Activated CD8-positive, alpha-beta memory T cell treated with anti-CD3 and anti-CD28 coated beads, Interleukin-2, amount 10 ng/mL, durations not matched to agents 7 days and 5 days (primary cell): Measurements from ENCODE around the gene OR6X1. TPM values are rescaled to one million over a fixed set of nuclear protein-coding genes. Genes with fewer than 3 reads are reported as not detected.
"Not testable (repeated sequence)": the region's sequence is repeated elsewhere in the genome, so short reads cannot be mapped to it uniquely, and the experiment has no call there.

ENCODE experiments used
- ATAC-seq: fragments of 150-1000 bp; cut with Tn5 transposase; one replicate; pipeline ENCODE4 v1.10.0; 2021; ENCODE audit warnings: moderate library complexity
- CTCF ChIA-PET: fragments of 350-600 bp; sonication (Branson Sonifier 250); formaldehyde crosslinking; loops from one replicate; lab custom pipeline; 2021; ENCODE audit warnings: antibody characterized with exemption; lab: Charles Lee
- DNase-seq: peaks from one replicate; pipeline ENCODE4 v3.0.0-alpha.2; 2020
- H3K27ac Mint-ChIP-seq: one replicate; pipeline ENCODE4 v1.8.0; 2021; ENCODE audit warnings: mild to moderate bottlenecking, mixed read lengths
- H3K27me3 Mint-ChIP-seq: one replicate; pipeline ENCODE4 v1.8.0; 2021; ENCODE audit warnings: mixed read lengths
- H3K36me3 Mint-ChIP-seq: one replicate; pipeline ENCODE4 v1.8.0; 2021; ENCODE audit warnings: mild to moderate bottlenecking, mixed read lengths
- H3K4me1 Mint-ChIP-seq: one replicate; pipeline ENCODE4 v1.8.0; 2021; ENCODE audit warnings: mixed read lengths
- H3K4me3 Mint-ChIP-seq: one replicate; pipeline ENCODE4 v1.8.0; 2021; ENCODE audit warnings: mild to moderate bottlenecking, moderate library complexity, mixed read lengths
- H3K9me3 Mint-ChIP-seq: one replicate; pipeline ENCODE4 v1.8.0; 2022; ENCODE audit warnings: low read depth, mixed read lengths
- total RNA-seq, 2 experiments: library from RNA; stranded (reverse); gene quantifications; one replicate each; pipeline ENCODE4 v1.2.3, GENCODE V29; 2021

The OR6X1 gene
- total RNA-seq, 2 experiments from 2014 or later = not detected

DNA sequence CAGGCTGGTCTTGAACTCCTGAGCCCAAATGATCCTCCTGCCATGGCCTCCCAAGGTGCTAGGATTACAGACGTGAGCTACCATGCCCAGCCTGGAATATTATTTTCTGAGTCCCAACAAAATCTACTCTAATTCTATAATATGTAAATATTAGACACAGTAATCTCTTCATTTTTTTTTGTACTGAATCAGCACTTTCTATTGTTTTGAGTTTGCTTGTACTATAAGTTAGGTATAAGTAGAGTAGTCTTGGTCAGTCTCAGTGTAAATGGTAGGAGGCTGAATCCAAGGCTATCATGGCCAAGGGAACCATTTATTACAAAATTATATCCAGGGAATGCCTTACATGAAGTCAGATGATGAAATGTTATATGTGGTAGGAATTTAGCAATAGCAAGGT lies 19.6 kb upstream of the OR6X1 start:
- CTCF ChIA-PET = no interaction called here
- ATAC-seq = no peak
- peaks cover 3% of the 10 kb centered on the region for H3K9me3 Mint-ChIP-seq
- H3K36me3 Mint-ChIP-seq = no peaks in the 10 kb centered on the region
- no peak for DNase-seq
- no peak overlapping the region for H3K4me3 Mint-ChIP-seq
- no peak overlapping the region for H3K27ac Mint-ChIP-seq
- no peaks in the 10 kb centered on the region for H3K4me1 Mint-ChIP-seq
- peaks cover 11% of the 10 kb centered on the region for H3K27me3 Mint-ChIP-seq

DNA sequence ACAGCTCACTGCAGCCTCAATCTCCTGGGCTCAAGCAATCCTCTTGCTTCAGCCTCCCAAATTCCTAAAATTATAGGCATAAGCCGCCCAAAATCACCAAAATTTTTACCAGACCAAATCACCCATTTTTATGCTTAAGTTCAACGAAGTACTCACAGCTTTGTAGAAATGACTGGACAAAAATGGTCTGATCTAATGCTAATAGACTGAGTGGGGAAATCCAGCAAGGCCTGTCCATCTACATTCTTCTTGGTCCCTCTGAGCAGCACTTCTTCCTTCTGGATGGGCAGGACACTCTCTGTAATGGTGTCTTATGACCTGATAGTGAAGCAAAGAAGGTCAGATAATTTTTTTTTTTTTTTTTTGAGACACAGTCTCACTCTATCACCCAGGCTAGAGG lies 18.7 kb upstream of the OR6X1 start:
- Mint-ChIP-seq H3K27me3 (peaks cover 12% of the 10 kb centered on the region), H3K36me3 (no peaks in the 10 kb centered on the region), H3K27ac (no peak overlapping the region), H3K4me1 (no peaks in the 10 kb centered on the region), H3K9me3 (peaks cover 3% of the 10 kb centered on the region), H3K4me3 (no peak overlapping the region)
- no peak for DNase-seq
- ATAC-seq = no peak
- CTCF ChIA-PET = no interaction called here

DNA sequence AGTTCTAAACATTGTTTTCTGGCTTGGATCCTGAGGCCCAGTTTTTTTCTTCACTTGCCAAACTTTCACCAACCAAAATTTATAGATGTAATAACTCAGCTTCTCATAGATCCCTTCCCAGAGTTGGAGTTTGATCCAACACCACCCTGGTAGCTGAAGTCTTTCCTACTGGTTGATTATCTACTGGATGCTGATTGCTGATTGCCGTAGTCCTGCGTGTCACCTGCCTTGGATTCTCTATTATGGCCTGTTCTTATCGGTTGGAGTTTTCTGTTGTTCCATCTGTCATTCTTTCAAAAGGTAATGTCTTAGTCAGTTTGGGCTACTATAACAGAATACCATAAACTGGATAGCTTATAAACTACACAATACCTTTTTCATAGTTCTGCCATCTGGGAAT lies 17.3 kb upstream of the OR6X1 start:
- Mint-ChIP-seq H3K4me3 (no peak overlapping the region), H3K27me3 (peaks cover 18% of the 10 kb centered on the region), H3K36me3 (no peaks in the 10 kb centered on the region), H3K9me3 (peaks cover 3% of the 10 kb centered on the region), H3K4me1 (no peaks in the 10 kb centered on the region), H3K27ac (no peak overlapping the region)
- CTCF ChIA-PET = no interaction called here
- DNase-seq = no peak
- no peak for ATAC-seq

DNA sequence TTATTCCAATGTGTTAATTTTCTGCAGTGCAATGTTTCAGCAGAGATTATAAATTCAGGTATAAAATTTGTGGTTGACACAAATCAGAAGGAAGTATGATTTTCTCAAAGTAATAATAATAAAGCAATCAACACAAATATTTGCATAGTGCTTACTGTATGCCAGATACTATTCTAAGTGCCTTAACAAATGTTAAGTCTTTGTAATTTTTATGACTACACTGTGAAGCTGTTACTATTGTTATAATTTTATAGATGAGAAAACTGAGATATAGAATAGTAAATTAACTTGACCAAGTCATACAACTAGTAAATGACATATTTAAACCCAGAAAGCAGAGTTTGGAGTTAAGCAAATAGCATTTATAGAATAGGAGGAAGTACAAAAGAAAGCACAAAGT lies 16.4 kb upstream of the OR6X1 start:
- peaks cover 14% of the 10 kb centered on the region for H3K27me3 Mint-ChIP-seq
- no peaks in the 10 kb centered on the region for H3K4me1 Mint-ChIP-seq
- no peak for DNase-seq
- no peaks in the 10 kb centered on the region for H3K36me3 Mint-ChIP-seq
- H3K9me3 Mint-ChIP-seq = peaks cover 3% of the 10 kb centered on the region
- ATAC-seq = no peak
- no peak overlapping the region for H3K27ac Mint-ChIP-seq
- CTCF ChIA-PET = no interaction called here
- no peak overlapping the region for H3K4me3 Mint-ChIP-seq

DNA sequence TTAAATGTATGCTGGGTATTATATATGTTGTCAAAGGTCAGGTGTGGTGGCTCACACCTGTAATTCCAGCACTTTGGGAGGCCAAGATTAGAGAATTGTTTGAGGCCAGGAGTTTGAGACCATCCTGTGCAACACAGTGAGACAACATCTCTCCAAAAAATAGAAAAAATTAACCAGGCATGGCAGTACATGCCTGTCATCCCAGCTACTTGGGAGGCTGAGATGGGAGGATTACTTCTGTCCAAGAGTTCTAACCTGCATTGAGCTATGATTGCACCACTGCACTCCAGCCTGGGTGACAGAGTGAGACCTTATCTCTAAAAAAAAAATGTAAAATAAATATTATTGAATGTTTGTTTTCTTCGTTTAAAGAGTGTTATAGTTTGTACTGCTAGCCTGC lies 11.3 kb upstream of the OR6X1 start:
- ATAC-seq (no peak), DNase-seq (no peak)
- Mint-ChIP-seq H3K4me1 (peaks cover 2% of the 10 kb centered on the region), H3K4me3 (no peak overlapping the region), H3K27me3 (peaks cover 14% of the 10 kb centered on the region), H3K9me3 (peaks cover 5% of the 10 kb centered on the region), H3K27ac (no peak overlapping the region), H3K36me3 (peaks cover 8% of the 10 kb centered on the region)
- CTCF ChIA-PET = interaction anchor here (0.9 kb wide), 1 partner anchor 10 kb away, joined by 3 read pairs; no protein-coding TSS in a partner anchor

DNA sequence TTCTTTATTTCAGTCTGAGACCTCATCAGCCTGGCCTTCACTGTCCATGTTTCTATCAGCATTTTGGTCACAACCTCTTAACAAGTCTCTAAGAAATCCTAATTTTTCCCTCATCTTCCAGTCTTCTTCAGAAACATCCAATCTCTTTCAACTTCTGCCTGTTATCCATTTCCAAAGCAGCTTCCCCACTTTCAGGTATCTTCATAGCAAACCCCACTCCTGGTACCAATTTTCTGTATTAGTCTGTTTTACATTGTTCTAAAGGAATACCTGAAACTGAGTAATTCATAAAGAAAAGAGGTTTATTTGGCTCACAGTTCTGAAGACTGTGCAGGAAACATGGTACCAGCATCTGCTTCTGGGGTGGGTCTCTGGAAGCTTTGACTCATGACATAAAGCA lies 8.1 kb upstream of the OR6X1 start:
- DNase-seq = no peak
- CTCF ChIA-PET = no interaction called here
- Mint-ChIP-seq H3K36me3 (peaks cover 10% of the 10 kb centered on the region), H3K4me1 (peaks cover 14% of the 10 kb centered on the region), H3K9me3 (peaks cover 5% of the 10 kb centered on the region), H3K27me3 (peaks cover 5% of the 10 kb centered on the region), H3K4me3 (no peak overlapping the region), H3K27ac (no peak overlapping the region)
- ATAC-seq = no peak

DNA sequence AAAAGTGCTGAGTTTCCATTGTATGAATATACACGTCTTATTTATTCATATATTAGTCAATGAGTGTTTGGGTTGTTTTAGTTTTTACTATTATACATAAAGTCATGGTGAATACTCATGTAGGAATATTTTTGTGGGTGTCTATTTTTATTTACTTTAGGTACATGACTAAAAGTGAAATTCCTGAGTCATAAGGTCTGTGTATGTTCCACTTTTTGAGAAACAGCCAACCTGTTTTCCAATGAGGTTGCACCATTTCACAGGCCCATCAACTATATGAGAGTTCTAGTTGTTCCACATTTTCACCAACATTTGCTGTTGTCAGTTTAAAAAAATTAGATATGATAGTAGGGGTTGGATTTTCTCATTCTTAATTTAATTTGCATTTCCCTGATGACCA lies 6.6 kb upstream of the OR6X1 start:
- DNase-seq = no peak
- H3K9me3 Mint-ChIP-seq = peaks cover 5% of the 10 kb centered on the region
- CTCF ChIA-PET = no interaction called here
- no peak overlapping the region for H3K4me3 Mint-ChIP-seq
- peaks cover 10% of the 10 kb centered on the region for H3K36me3 Mint-ChIP-seq
- no peak overlapping the region for H3K27ac Mint-ChIP-seq
- H3K27me3 Mint-ChIP-seq = peaks cover 5% of the 10 kb centered on the region
- ATAC-seq = peak; percentile 75
- H3K4me1 Mint-ChIP-seq = peaks cover 14% of the 10 kb centered on the region

DNA sequence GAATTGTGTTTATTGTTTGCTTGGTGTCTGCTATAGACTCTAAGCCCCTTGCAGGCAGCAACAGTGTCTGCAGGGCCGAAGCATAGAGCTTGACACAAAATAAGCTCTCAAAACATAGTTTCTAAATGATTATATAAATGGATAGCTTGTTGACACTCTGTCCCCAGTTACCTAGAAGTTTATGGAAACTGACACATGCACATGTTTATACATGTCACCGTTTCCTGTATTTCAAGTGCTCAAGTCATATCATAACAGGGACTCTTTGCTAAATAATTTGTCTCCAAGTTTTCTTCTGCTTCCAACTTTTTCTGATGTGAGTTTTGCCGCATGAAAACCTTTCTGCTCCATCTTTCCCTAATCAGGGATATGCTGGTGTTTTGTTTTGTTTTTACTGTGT lies 3.7 kb upstream of the OR6X1 start:
- DNase-seq = no peak
- Mint-ChIP-seq H3K27me3 (peaks cover 5% of the 10 kb centered on the region), H3K4me3 (no peak overlapping the region), H3K27ac (no peak overlapping the region), H3K36me3 (peaks cover 10% of the 10 kb centered on the region), H3K4me1 (peaks cover 43% of the 10 kb centered on the region), H3K9me3 (peaks cover 5% of the 10 kb centered on the region)
- ATAC-seq = no peak
- CTCF ChIA-PET = no interaction called here

DNA sequence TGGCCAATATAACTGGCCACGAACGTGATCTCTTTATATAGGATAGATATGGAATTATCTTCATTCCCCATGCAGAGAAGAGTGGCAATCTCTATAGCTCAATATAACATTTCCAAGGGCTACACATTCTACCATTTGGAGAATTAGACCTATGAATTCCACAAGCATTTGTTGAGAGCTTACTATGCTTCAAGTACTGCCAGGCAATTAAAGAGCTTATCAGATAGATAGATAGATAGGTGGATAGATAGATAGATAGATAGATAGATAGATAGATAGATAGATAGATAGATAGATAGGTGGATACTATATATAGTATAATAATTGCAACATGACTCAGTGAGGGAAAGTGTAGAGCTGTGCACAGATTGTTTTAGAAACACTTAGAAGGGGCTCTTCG lies 1.5 kb upstream of the OR6X1 start:
- no peak overlapping the region for H3K4me3 Mint-ChIP-seq
- peaks cover 8% of the 10 kb centered on the region for H3K36me3 Mint-ChIP-seq
- DNase-seq (no peak), ATAC-seq (no peak)
- H3K4me1 Mint-ChIP-seq = peaks cover 49% of the 10 kb centered on the region
- peaks cover 7% of the 10 kb centered on the region for H3K27me3 Mint-ChIP-seq
- CTCF ChIA-PET = interaction anchor here (1.0 to 1.2 kb wide), 3 partner anchors 9 to 28 kb away, joined by 3 to 4 read pairs (median 3); no protein-coding TSS in a partner anchor
- no peaks in the 10 kb centered on the region for H3K9me3 Mint-ChIP-seq
- no peak overlapping the region for H3K27ac Mint-ChIP-seq

DNA sequence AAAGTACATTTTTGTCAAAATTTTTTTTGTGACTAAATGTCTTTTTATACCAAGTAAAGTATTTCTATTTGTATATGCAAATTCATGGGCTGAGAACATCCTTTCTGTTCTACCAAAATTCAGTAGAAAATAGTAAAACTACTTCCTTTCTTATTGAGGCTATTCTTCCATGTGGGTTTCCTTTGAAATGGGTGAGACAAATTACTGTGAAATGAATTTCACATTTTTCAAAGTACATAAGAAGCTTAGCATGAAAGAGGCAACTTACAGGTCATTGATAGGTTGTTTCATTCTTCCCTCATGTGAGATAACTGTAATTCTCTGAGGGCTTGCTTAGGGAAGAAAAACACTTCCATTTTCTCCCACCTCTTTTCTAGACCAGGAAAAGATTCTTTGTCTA lies 1.0 kb upstream of the OR6X1 start:
- H3K9me3 Mint-ChIP-seq = no peaks in the 10 kb centered on the region
- H3K4me3 Mint-ChIP-seq = no peak overlapping the region
- H3K27me3 Mint-ChIP-seq = peaks cover 9% of the 10 kb centered on the region
- CTCF ChIA-PET = interaction anchor here (1.0 kb wide), 1 partner anchor 11 kb away, joined by 3 read pairs; no protein-coding TSS in a partner anchor
- no peak for DNase-seq
- peaks cover 8% of the 10 kb centered on the region for H3K36me3 Mint-ChIP-seq
- peaks cover 46% of the 10 kb centered on the region for H3K4me1 Mint-ChIP-seq
- ATAC-seq = no peak
- H3K27ac Mint-ChIP-seq = no peak overlapping the region

DNA sequence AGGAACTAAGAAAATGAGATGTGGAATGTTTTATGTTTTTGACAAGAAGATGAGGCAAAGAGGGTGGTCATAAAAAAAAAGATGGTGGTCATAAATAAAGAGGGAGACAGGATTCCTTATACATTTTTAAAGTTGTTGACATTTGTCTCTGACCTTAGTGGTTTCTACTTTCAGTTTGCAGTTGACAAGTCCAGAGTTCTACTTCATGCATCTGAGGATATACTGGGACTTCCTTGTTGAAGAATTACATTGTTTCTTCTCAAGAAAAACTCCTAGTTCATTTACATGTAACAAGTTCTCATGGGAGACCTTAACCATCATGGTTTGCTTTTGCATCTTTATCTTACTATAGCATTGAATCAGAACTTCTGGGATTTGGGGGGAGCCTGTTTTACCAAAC lies 1.2 kb downstream of the OR6X1 start:
- H3K27me3 Mint-ChIP-seq = peaks cover 15% of the 10 kb centered on the region
- H3K4me3 Mint-ChIP-seq = no peak overlapping the region
- ATAC-seq = no peak
- peaks cover 2% of the 10 kb centered on the region for H3K9me3 Mint-ChIP-seq
- CTCF ChIA-PET = interaction anchor here (0.9 to 1.1 kb wide), 2 partner anchors 19 to 46 kb away, joined by 3 read pairs; no protein-coding TSS in a partner anchor
- DNase-seq = no peak
- peaks cover 7% of the 10 kb centered on the region for H3K36me3 Mint-ChIP-seq
- peaks cover 39% of the 10 kb centered on the region for H3K4me1 Mint-ChIP-seq
- peak overlapping the region; percentile 48 for H3K27ac Mint-ChIP-seq

DNA sequence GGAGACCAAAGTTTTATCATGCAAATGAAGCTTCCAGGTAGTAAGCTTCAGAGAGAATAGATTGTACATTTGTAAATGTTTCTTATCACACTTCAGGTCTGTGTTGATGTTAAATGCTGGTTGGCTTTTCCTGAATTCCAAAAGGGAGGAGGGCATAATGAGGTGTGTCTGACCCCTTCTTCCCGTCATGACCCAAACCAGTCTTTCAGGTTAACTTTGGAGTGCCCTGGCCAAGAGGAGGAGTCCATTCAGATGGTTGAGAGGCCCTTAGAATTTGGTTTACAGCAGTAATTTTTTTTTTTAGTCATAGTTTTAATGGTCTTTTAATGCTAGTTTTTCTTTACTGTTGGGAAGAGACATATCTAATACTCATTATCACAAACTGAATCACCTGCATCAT lies 2.5 kb downstream of the OR6X1 start:
- no peak for ATAC-seq
- Mint-ChIP-seq H3K36me3 (peaks cover 6% of the 10 kb centered on the region), H3K4me3 (no peak overlapping the region), H3K27me3 (peaks cover 18% of the 10 kb centered on the region), H3K27ac (no peak overlapping the region), H3K4me1 (peaks cover 37% of the 10 kb centered on the region), H3K9me3 (peaks cover 2% of the 10 kb centered on the region)
- DNase-seq = no peak
- CTCF ChIA-PET = no interaction called here

DNA sequence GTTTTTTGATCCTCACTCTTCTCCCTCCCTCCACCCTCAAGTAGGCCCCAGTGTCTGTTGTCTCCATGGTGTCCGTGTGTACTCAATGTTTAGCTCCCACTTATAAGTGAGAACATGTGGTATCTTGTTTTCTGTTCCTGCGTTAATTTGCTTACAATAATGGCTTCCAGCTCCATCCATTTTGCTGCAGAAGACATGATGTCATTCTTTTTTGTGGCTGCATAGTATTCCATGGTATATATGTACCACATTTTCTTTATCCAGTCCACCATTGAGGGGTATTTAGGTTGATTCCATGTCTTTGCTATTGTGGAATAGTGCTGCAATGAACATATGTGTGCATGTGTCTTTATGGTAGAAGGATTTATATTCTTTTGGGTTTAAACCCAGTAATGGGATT lies 6.0 kb downstream of the OR6X1 start:
- ATAC-seq, H3K9me3 Mint-ChIP-seq, CTCF ChIA-PET, H3K36me3 Mint-ChIP-seq, H3K27ac Mint-ChIP-seq, DNase-seq, H3K4me3 Mint-ChIP-seq: not testable (repeated sequence)
- H3K4me1 Mint-ChIP-seq = peaks cover 12% of the 10 kb centered on the region
- peaks cover 18% of the 10 kb centered on the region for H3K27me3 Mint-ChIP-seq

DNA sequence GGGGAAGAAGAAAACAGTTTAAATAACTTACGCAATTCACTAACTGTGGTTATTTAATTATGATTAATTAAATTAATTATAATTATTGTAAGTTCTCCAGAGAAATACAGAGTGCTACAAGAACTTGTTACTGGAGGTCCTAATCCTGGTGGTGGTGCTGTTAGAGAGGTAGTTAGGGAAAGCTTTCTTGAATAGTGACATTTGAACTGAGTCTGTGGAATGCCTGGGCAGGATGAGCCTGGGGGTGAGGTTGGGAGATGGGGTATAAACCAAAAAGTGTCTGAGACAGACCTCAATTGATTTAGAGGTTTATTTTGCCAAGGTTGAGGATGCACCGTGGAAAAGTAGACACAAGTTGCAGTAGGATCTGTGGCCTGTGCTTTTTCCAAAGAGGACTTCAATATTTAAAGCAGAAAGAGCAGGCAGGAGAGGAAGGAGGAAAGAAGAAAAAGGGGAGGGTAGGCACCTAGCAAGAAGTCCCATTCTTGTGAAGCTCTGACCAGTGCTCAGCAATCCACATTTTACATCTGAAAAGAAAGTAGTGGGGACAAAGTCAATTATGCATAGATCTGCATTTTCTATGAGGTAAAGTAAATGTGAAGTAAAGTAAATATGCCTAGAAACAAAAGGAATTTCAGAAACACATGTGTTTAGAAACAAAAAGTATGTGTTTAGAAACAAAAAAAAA lies 8.4 kb downstream of the OR6X1 start:
- Mint-ChIP-seq H3K36me3 (no peaks in the 10 kb centered on the region), H3K27me3 (peaks cover 15% of the 10 kb centered on the region), H3K27ac (no peak overlapping the region), H3K4me3 (no peak overlapping the region), H3K4me1 (peaks cover 13% of the 10 kb centered on the region), H3K9me3 (peaks cover 2% of the 10 kb centered on the region)
- DNase-seq (no peak), ATAC-seq (no peak)
- CTCF ChIA-PET = interaction anchor here (0.6 to 1.4 kb wide), 2 partner anchors 10 to 14 kb away, joined by 4 read pairs; no protein-coding TSS in a partner anchor
